ENCODE results near the gene BLID.

Gene BLID

GRCh38 chr11:122075016-122075415, 41.0 kb downstream of the BLID start:
- DNase-seq = no peak

- DNase-seq = no peak
These were observed 42.0 kb downstream of the BLID start for GRCh38 chr11:122074022-122074421.

GRCh38 chr11:122071709-122072202, 44.3 kb downstream of the BLID start:
- DNase-seq = no peak

GRCh38 chr11:122069707-122070360, 46.2 kb downstream of the BLID start:
- DNase-seq = no peak

- DNase-seq = no peak
These were observed 47.2 kb downstream of the BLID start for GRCh38 chr11:122068837-122069236.

- DNase-seq = no peak
These were observed 47.9 kb downstream of the BLID start for GRCh38 chr11:122068141-122068540.
